OCI-LY1 (cell line): ENCODE measurements around the gene C12orf76.
"Not testable (repeated sequence)": the region's sequence is repeated elsewhere in the genome, so short reads cannot be mapped to it uniquely, and the experiment has no call there.

ENCODE experiments used
- H2AFZ ChIP-seq: fragments of 200-600 bp; sonication (generic), shearing (Covaris generic); 2 replicates; pipeline ENCODE4 v1.6.0; 2014; ENCODE audit warnings: antibody characterized with exemption, mild to moderate bottlenecking, low read length
- H3F3A ChIP-seq: fragments of 200-600 bp; sonication (generic), shearing (Covaris generic); 2 replicates; pipeline ENCODE4 v1.6.0; 2014; ENCODE audit warnings: mild to moderate bottlenecking, antibody characterized with exemption, low read length, moderate library complexity; ENCODE audit not compliant: insufficient read depth
- H3K27ac ChIP-seq: fragments of 200-600 bp; sonication (generic); 2 replicates; pipeline ENCODE4 v1.5.1; 2014; ENCODE audit warnings: low read length, mixed run types, mild to moderate bottlenecking, low read depth; ENCODE audit not compliant: poor library complexity, severe bottlenecking
- H3K27me3 ChIP-seq: fragments of 200-600 bp; sonication (generic); 2 replicates; pipeline ENCODE4 v1.6.0; 2014; ENCODE audit warnings: antibody characterized with exemption, mild to moderate bottlenecking, low read length, moderate library complexity; ENCODE audit not compliant: insufficient read depth
- H3K36me3 ChIP-seq: fragments of 200-600 bp; sonication (generic); 2 replicates; pipeline ENCODE4 v1.6.1; 2014; ENCODE audit warnings: mild to moderate bottlenecking, antibody characterized with exemption, low read length, moderate library complexity, mixed read lengths; ENCODE audit not compliant: insufficient read depth
- H3K4me1 ChIP-seq: fragments of 200-600 bp; sonication (generic); 2 replicates; pipeline ENCODE4 v1.5.1; 2014; ENCODE audit warnings: mild to moderate bottlenecking, low read length, moderate library complexity; ENCODE audit not compliant: insufficient read depth, severe bottlenecking
- H3K4me2 ChIP-seq: fragments of 200-600 bp; sonication (generic), shearing (Covaris generic); 2 replicates; pipeline ENCODE4 v1.6.1; 2014; ENCODE audit warnings: low read length
- H3K4me3 ChIP-seq: fragments of 200-600 bp; sonication (generic); 2 replicates; pipeline ENCODE4 v1.5.1; 2014; ENCODE audit warnings: low read length, low read depth, mild to moderate bottlenecking, mixed read lengths; ENCODE audit not compliant: poor library complexity, severe bottlenecking
- H3K79me2 ChIP-seq: fragments of 200-600 bp; shearing (Covaris generic); 2 replicates; pipeline ENCODE4 v1.6.1; 2016; ENCODE audit warnings: mixed run types, low read length, mixed read lengths; ENCODE audit not compliant: insufficient read depth
- H3K9ac ChIP-seq: fragments of 200-600 bp; sonication (generic), shearing (Covaris generic); 2 replicates; pipeline ENCODE4 v1.6.1; 2014; ENCODE audit warnings: mild to moderate bottlenecking, low read length, mixed read lengths
- H3K9me2 ChIP-seq: fragments of 200-600 bp; sonication (generic), shearing (Covaris generic); 2 replicates; pipeline ENCODE4 v1.6.1; 2014; ENCODE audit warnings: low read depth, mild to moderate bottlenecking, low read length, mixed read lengths
- H3K9me3 ChIP-seq: fragments of 200-600 bp; shearing (Covaris generic); 2 replicates; pipeline ENCODE4 v1.6.1; 2014; ENCODE audit warnings: low read length, mixed read lengths
- H4K20me1 ChIP-seq: fragments of 200-600 bp; sonication (generic), shearing (Covaris generic); 2 replicates; pipeline ENCODE4 v1.6.0; 2016; ENCODE audit warnings: mild to moderate bottlenecking, low read length; ENCODE audit not compliant: insufficient read depth
- CTCF ChIP-seq: fragments of 200-600 bp; sonication (generic), shearing (Covaris generic); IDR thresholded peaks from 2 replicates; pipeline ENCODE4 v1.5.1; 2017; ENCODE audit warnings: mild to moderate bottlenecking, antibody characterized with exemption, low read length, moderate library complexity, mixed read lengths
- EZH2 ChIP-seq: fragments of 200-600 bp; sonication (generic), shearing (Covaris generic); IDR thresholded peaks from 2 replicates; pipeline ENCODE4 v1.8.0; 2017; ENCODE audit warnings: borderline replicate concordance, mixed run types, mild to moderate bottlenecking, antibody characterized with exemption, low read length, moderate library complexity, mixed read lengths

Gene C12orf76

GRCh38 chr12:110062241-110062640 is 13.9 kb upstream of the C12orf76 start:
- no peaks in the 10 kb centered on the region for H4K20me1 ChIP-seq
- no peak overlapping the region for H3K27ac ChIP-seq
- H2AFZ ChIP-seq, result no peak overlapping the region
- no peaks in the 10 kb centered on the region for H3F3A ChIP-seq
- H3K9me3 ChIP-seq, result no peaks in the 10 kb centered on the region
- no peak overlapping the region for H3K9ac ChIP-seq
- H3K4me1 ChIP-seq, result no peaks in the 10 kb centered on the region
- H3K9me2 ChIP-seq, result no peaks in the 10 kb centered on the region
- H3K36me3 ChIP-seq, result no peaks in the 10 kb centered on the region
- no peak overlapping the region for H3K4me3 ChIP-seq
- H3K79me2 ChIP-seq, result no peaks in the 10 kb centered on the region
- H3K4me2 ChIP-seq, result no peak overlapping the region
- no peaks in the 10 kb centered on the region for H3K27me3 ChIP-seq
- TF ChIP-seq CTCF, result no peak
- TF ChIP-seq EZH2, result no peak

GRCh38 chr12:110059651-110060000 is 11.3 kb upstream of the C12orf76 start:
- H3K27ac ChIP-seq, result no peak overlapping the region
- no peaks in the 10 kb centered on the region for H3K27me3 ChIP-seq
- no peaks in the 10 kb centered on the region for H3K4me1 ChIP-seq
- H3K36me3 ChIP-seq, result no peaks in the 10 kb centered on the region
- no peak overlapping the region for H2AFZ ChIP-seq
- H4K20me1 ChIP-seq, result no peaks in the 10 kb centered on the region
- no peak for TF ChIP-seq EZH2
- TF ChIP-seq CTCF, result no peak
- H3K9me3 ChIP-seq, result no peaks in the 10 kb centered on the region
- H3F3A ChIP-seq, result no peaks in the 10 kb centered on the region
- no peaks in the 10 kb centered on the region for H3K9me2 ChIP-seq
- no peak overlapping the region for H3K4me3 ChIP-seq
- H3K9ac ChIP-seq, result no peak overlapping the region
- H3K4me2 ChIP-seq, result no peak overlapping the region
- H3K79me2 ChIP-seq, result no peaks in the 10 kb centered on the region

- H3K79me2 ChIP-seq, result no peaks in the 10 kb centered on the region
- H3K4me1 ChIP-seq, result no peaks in the 10 kb centered on the region
Observed at GRCh38 chr12:110058875-110059615, 10.7 kb upstream of the C12orf76 start.

GRCh38 chr12:110056643-110057042 is 8.3 kb upstream of the C12orf76 start:
- H3K9ac ChIP-seq, H3K27me3 ChIP-seq, H3K27ac ChIP-seq, H3K4me1 ChIP-seq, H3K4me3 ChIP-seq, H3F3A ChIP-seq, H3K4me2 ChIP-seq, H2AFZ ChIP-seq, H4K20me1 ChIP-seq, H3K9me2 ChIP-seq, H3K79me2 ChIP-seq, H3K36me3 ChIP-seq, H3K9me3 ChIP-seq: not testable (repeated sequence)

More at GRCh38 chr12:110058875-110059615, 10.7 kb upstream of the C12orf76 start:
- no peaks in the 10 kb centered on the region for H4K20me1 ChIP-seq
- no peaks in the 10 kb centered on the region for H3K9me2 ChIP-seq
- H3K9me3 ChIP-seq, result no peaks in the 10 kb centered on the region
- no peaks in the 10 kb centered on the region for H3K36me3 ChIP-seq
- no peak overlapping the region for H3K4me3 ChIP-seq
- no peaks in the 10 kb centered on the region for H3F3A ChIP-seq
- no peak overlapping the region for H3K4me2 ChIP-seq
- no peak for TF ChIP-seq CTCF
- no peak for TF ChIP-seq EZH2
- no peak overlapping the region for H3K27ac ChIP-seq
- no peak overlapping the region for H2AFZ ChIP-seq
- no peak overlapping the region for H3K9ac ChIP-seq
- no peaks in the 10 kb centered on the region for H3K27me3 ChIP-seq

GRCh38 chr12:110055375-110056352 is 7.3 kb upstream of the C12orf76 start:
- not testable (repeated sequence) for H3K36me3 ChIP-seq, H4K20me1 ChIP-seq, H3K9ac ChIP-seq, H2AFZ ChIP-seq, H3K9me3 ChIP-seq, H3K79me2 ChIP-seq, H3F3A ChIP-seq, H3K9me2 ChIP-seq, H3K4me3 ChIP-seq, H3K27me3 ChIP-seq, H3K27ac ChIP-seq, H3K4me1 ChIP-seq, H3K4me2 ChIP-seq
